Measurements from ENCODE around the gene S1PR3. TPM values are rescaled to one million over a fixed set of nuclear protein-coding genes. Genes with fewer than 3 reads are reported as not detected.
"Not testable (repeated sequence)": the region's sequence is repeated elsewhere in the genome, so short reads cannot be mapped to it uniquely, and the experiment has no call there.

S1PR3 gene
- polyA plus RNA-seq (2013, experiment 1 of 2; ENCODE audit: insufficient read length), result 7.2 TPM
- polyA plus RNA-seq (2013, experiment 2 of 2; ENCODE audit: insufficient read length), result 7.5 TPM

DNA sequence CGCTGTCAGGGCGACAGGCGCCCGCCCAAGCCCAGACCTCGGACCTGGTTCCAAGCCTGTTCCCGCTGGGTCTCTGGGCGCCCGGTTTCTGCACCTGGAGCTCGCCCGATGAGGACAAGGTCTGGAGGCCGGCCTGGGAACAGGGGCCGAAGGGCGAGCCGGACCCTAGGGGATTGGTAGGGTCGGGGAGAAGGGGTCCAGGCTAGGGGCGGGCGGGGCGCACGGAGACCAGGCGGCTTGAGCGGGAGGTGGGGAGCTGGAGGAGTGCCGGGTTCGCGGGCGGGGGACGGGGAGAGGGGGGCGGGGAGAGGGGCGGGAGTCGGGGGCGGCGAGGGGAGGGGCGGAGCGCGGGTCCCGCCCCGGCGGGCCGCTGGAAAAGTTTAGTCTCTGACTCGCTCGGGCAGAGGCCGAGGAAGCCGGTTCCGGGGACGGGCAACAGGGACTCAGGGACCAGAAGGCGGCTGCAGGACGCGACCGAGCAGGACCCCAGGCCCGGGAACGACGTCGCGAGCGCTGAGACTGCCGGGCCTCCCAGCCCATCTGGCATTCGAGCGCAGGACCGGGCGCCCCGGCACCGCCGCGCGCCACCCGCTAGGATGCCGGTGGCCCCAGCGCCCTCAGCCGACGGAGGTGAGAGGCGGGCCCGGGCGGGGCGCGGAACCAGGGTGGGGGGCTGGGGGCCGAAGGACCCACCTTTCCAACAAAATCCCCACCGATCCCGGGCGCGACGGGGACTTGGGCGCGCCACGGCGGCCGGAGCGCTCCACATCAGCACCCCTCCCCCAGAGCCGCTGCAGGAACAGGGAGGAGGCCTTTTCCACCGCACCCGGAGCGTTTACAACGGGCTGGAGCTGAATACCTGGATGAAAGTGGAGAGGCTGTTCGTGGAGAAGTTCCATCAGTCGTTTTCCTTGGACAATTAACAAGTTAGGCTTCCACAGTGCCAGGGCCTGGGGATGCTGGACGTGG is at the start of gene S1PR3:
Gene S1PR3 (plus strand): TSS at position 403 of the 969 bp plus-strand sequence. CDS start 9,733 bp downstream, outside the sequence.
- DNase-seq, result peak; percentile 33

DNA sequence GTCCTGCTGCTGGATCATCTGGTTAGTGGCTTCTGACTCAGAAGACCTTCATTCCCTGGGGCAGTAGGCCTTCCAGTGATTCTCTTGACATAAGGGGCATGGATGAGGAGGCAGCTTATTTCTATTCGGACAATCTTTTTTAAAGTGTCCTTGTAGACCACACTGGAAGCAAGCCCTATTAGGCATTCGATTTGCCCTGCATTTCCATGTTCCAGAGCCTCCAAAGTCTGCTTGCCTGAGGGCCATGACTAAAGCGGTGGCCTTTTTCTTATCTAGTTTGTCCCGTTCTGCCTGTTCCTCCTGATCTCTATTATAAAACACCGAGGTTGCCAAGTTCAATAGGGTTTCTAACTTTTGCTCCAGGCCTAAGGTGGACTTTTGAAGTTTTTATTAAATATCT is 49.7 kb upstream of the S1PR3 start:
- not testable (repeated sequence) for DNase-seq

DNA sequence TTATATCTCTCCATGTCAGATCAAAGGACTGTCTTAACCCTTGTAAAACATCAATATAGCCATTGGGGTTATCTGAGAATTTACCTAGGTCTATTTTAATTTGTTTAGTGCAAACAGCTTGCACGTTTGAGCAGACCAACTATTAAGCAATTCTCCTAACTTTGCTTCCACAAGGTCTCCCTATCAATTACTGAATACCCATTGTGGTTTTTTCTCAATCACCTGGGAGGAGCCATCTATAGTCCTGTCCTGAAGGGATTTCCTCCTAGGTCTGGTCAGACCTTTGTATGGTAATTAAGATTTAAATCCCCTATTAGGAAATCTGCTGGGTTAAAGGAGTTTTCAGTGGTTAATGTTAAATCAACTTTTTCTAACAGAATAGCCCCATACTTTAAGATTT is 48.9 kb upstream of the S1PR3 start:
- DNase-seq, result no peak

DNA sequence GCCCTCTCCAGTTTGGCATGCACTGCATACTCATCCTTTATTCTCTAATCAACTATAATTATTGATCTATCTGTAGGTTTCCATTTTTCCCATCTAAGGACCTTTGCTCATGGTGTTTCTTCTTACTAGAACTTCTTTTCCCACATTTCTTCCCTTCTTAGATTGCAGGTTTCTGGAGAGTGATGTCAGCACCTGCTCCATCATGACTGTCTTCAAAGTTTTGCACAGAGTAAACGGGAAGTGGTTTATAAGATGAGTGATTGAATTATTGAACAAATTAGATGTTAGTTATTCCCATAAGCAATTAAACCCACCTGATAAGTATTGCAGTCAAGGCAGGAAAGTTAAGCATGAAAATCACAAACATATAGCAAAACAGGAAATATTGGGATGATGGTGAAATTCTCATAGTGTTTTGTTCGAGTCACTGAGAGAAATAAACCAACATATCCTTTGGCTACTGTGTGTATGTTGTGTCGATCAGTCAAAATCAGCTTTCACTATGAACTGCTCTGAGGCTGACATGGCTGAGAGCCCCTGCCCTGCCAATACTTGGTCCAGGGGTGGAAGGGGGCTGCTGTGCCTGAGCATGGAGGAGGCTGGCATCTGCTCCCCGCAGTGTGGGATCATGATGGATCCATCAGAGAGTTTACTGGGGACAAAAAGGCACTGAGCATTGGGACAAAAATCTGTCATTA is 45.5 kb upstream of the S1PR3 start:
- DNase-seq, result no peak

DNA sequence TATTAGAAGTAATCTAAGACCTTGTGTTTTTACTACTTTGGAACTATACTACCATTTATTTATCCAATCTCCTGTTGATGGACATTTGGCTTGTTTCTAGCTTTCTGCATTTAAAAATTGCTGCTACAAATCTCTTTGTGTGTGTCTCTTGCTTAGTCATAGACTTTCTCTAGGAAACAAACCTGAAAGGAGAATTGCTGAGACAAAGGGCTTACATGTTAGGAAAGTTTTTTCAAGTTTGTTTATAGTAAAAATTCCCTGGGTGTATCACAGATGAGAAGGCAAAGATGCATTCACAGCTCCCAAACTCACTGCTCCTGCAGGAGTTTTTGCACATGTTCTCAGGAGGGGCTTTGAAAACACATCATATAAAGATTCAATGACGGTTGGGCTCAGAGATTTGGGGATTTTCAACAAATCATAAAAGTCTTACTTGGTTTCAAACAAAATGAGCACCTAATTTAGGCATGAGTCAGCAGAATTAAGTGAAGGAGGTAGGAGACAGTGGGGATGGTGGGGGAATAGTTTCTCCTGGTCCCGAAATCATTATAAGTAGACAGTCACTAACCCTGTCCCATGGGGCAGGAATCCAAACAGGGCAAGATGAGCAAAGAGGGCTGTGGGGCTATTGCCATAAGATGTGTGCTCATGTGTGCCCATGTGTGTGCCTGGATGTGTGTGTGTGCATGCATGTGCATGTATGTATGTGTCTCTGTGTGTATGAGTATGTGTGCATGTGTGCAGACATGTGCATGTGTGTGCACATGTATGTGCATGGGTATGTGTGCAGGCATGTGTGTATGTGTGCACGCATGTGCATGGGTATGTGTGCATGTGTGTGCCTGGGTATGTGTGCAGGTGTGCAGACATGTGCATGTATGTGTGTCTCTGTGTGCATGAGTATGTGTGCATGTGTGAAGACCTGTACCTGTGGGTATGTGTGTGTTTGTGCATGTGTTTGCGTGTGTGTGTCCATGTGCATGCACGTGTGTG is 43.4 kb upstream of the S1PR3 start:
- DNase-seq, result peak; percentile 21

DNA sequence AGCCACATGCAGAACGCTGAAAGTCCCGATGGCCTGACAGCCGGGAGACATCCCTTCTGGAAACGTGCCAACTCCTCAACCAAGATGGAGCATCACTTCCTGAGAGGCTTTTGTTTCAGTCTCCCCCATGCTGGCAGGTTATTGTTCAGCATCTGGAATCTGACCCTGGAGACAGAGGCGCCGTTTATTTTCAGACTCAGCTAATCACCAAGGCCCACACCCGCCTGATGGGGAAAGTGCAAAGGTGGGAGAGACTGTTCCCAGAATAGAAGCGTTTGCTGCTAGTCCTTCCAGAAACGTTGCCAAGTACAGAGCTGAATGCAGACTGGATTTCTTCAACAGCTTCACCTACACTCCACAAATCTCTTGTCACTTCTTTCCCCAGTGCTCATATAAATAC is 41.8 kb upstream of the S1PR3 start:
- DNase-seq, result peak; percentile 61

DNA sequence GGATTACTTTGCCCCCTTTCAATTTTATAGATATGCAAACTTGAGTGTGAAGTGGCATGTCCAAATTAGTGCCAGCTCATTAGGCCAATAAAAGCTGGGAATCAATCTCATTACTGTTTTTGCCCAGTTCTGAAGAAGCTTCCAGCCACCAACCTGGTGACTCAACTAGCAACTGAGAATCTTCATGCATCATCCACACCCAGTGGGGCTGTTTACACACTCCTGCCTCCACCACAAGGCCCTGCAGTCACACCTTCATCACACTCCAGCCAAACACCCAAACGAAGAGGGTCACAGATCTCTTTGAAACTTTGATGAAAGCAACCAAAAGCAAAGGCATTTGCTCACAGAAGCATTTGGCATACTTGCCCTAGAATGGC is 41.3 kb upstream of the S1PR3 start:
- no peak for DNase-seq

DNA sequence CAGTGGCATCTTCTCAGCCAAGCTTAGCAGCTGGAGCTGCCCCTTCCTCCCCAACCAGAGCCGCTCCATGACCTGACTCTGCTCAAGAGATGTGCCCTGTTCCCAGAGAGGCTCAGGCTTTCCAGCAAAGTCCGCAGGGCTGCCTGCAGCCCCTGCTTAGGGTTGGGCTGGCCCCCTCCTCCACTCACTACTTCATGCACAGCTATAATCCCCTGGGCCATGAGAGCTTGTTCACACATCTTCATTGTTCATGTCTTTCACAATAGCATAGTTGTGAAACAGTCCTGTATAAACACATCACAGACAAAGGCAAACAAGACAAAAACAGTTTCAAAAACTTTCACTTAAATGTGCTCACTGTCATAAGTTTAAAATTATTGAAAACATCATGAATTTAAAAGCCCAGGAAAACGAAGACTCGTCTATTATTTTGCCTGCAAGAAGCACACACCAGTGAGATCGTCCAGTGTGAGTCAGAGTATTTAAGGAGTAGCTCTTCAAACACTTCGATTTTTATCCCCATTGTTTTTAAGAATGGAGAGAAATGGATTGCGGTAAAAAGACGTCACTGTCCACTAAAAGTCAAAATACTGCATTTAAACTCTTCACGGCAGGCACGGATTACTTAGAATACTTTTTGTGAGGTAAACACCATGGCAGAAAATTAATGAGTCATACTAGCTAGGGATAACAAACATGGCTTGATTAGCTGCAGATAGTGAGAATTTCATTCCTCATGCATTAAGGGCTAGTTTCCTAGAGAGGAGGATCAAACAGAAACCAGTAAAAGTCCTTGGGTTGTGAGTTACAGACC is 40.7 kb upstream of the S1PR3 start:
- DNase-seq, result peak; percentile 37

DNA sequence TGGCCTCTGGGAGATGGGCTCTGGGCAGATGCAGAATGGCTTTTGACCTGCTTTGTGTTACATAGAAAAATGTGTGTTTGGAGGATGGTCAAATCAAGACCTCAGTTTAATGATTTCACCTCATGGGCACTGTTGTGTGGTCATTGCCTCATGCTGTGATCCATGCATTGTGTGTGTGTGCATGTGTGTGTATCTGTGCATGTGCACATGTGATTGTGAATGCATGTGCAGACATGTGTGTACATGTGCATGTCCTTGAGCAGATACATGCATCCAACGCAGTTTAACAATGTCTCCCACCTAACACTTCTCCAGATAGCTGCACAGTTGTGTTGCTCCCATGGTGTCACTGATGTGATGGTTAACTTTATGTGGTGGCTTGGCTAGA is 40.1 kb upstream of the S1PR3 start:
- no peak for DNase-seq

DNA sequence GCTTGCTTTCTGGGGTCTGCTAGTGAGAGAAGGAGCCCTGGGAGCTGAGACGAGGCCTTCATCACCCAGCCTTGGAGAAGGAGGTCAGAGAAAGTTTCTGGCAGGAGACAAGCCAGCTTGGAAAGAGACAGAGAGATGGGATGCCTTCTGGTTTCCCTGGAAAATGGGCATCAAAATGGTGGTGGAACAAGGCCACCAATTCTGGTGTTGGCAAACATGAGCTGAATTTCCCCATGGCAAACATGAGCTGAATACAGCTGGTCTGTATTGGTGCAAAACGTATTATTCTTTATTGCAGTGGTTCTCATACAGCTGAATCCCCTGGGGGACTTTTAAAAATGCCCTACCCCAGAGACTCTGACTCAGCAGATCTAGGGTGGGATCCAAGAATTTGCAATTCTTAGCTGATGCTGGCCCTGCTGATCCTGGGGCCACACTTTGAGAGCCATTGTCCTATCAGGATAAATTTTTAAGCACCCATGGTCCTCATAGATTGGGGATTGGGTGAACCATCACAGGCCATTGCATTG is 39.1 kb upstream of the S1PR3 start:
- no peak for DNase-seq

DNA sequence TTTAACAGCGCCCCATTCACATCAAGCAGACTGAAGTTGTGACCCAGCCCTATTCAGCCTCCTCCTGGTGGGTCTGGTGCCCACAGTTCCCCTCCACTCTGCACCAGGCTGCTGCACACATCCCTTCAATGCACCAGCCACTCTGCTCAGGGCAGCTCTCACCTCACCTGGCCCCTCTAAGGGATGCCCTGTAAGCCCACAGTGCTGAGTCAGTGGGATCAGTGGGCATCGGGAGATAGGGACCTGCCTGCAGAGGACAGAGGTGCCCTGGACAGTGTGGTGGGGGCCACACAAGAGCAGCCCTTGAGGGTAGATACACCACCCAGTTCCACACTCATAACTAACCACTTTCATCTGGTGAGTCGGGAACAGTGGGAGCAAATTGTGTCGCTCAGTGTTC is 38.3 kb upstream of the S1PR3 start:
- no peak for DNase-seq

DNA sequence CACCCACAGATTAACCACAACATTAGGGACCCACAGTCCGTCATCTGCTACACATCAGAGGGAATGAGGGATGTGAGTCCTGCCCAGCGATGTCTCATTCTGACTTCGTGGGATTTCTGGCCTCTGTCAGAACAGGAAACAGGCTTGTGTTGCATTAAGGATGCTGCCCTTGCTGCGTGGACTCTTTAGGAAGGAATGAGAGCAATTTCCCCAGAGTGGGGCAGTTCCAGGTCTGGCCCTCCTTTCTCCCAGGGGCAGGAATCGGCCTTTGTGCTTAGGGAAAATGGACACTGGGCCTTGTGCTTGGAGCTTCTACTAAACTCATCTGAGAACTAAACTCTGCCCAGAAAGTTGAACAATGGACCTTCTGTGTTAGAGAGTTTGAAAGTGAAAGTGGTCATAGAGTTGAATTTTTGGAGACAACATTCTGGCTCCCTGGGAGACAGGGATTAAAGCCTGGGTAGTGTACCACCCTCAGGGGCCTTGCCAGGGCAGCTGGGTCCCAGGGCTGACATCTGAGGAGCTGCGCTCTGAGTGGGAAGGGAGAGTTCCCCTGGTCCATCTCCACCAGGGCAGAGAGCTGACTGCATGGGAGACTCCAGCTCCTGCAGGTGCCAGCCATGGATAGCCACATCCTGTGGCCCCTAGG is 37.8 kb upstream of the S1PR3 start:
- peak; percentile 73 for DNase-seq

DNA sequence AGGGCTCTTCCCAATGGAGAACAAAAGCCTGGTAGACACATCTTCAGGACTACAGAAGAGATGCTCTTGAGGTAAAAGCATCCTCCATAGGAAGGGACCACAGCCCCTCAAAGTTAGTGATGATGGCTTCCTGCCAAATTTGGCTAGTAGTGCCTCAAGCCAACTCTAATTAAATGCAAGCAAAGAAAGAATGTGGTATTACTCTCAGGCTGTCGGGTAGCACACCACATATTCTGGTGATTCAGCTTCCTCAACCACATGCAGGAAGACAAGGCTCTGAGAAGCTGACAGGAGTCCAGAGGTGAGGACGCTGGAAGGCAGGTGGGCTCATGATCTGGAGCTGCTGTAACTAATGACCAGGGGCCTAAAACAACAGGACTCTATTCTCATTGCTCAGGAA is 37.2 kb upstream of the S1PR3 start:
- peak; percentile 76 for DNase-seq

DNA sequence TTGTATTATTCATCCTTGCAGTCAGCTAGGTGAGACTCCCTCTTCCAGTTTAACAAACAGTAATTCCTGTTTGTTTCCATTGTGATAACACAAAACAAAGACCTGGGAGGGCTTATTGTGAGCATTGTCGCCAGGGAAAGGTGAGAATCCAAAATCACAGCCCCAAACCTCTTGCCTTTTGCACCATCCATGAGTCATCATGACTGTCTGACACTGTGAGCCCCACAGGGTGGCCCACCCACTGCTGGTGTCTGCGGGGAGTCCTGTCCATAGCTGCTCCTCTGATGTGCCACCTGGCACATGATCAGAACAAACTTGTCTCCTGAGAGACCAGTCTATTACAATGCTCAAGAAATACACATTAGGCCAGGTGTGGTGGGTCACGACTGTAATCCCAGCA is 33.7 kb upstream of the S1PR3 start:
- DNase-seq, result no peak

DNA sequence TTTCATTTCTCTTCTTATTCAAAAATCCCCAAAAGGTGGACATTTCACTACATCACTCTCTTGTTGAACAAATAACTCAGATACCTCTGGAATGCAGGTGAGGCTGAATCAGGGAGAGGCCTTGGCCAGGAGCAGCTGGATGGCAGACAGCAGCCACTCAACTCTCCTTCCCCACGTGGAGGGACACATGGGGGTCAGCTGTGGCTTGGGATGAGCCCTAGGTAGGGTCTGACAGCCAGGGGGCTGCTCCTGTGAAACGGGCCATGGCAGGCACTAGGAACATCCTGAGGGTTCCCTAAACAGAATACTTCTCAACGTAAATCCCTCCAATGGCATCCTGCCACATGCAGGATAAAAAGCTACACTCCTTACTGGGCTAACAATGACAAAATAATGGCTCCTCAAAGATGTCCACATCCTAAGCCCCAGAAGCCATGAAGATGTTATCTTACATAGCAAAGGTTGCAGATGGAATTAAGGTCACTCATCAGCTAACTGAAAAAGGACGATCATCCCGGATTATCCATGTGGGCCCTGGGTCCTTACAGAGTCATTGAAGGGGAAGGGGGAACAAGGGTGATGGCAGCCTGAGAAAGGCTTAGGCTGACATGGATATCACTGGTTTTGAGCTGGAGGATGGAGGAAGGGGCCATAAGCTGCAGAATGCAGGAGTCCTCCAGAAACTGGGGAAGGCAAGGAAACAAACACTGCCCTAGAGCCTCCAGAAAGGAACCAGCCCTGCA is 31.4 kb upstream of the S1PR3 start:
- no peak for DNase-seq

DNA sequence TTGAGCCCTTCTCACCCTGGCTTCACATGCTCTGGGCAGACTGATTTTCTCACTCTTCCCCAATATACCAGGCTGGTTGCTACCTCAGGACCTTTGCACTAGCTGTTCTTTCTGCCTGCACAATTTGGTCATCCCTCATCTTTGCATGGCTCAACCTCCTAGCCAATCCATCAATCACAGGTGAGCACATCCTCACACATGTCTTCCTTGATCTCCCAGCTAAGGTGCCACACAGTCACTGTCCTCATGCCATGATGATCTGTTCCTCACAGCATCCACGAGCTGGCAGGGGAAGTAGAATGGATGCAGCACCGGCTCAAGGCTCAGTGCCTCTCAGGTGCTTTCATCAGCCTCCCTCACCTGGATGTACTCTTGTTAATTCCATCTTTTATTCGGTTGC is 30.6 kb upstream of the S1PR3 start:
- DNase-seq, result no peak

DNA sequence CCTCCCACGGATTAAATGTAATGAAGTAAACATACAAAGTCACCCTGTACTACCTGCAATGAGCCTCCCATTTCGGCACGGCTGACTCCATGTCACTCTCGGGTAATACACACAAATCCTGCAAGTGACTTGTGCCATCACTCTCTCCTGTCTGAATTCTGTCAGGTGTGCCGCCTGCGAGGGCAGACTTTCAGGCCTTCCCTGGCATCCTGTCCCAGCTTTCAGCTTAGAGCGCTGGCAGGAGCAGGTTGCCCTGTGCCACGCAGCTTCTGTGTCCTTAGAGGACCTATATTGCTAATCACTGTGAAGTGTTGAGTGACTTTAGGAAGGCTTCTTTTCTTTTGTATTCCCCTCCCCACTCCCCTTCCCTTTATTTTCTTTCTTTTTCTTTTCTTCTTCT is 25.8 kb upstream of the S1PR3 start:
- DNase-seq, result no peak

DNA sequence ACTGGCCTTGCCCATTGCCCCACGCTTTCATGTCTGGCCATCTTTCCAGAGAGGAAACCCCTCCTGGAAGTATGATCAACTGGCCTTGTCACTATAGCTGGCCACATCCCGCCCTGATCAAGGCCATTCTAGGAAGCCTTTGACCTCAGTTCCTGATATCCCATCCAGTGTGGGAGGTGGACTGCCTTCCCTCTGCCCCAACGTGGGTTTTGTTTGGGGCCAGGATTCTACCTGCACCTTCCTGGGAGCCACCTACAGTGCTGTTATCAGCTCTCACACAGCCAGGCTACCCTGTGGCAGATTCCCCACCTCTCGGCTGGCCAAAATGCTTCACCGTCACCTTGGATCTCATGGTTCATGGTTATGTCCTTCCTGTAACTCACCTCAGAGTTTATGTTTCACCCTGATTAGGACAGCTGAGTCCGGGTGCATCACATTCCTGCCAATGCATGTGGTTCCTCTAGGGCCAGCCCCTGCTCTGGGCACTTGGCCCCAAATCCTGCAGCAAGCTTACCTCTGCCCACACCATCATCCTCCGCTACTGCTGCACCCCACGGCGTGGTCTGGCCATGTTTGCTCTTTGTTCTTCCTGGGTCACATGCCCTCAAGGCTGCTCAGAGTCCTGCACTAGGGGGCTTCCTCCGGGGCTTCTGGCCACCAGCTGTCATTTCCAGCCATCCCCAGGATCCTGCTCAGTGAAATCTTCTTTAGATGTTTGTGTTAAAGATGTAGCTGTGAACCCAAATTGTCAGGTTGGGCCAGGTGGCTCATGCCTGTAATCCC is 24.2 kb upstream of the S1PR3 start:
- DNase-seq, result no peak

DNA sequence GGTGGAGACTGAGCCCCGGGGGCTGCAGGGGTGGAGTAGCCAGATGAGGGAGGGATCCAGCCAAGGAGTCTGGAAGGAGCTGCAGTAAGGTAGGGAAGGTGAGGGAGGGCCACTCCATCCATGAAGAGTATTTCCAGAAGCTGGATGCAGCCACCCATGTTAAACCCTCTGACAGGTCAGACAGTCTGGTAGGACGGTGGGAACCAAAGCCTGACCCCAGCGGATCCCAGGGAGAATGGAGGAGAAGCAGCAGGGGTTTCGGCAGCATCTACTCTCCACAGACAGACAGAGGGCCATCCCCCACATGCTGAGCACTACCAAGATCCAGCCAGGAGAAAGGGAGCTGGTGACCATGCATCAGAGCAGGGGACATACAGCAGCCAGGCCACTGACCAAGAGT is 22.5 kb upstream of the S1PR3 start:
- no peak for DNase-seq
